Lower leg skin (tissue), 4 donors: ENCODE data around the gene GPR61. TPM values are rescaled to one million over a fixed set of nuclear protein-coding genes. Genes with fewer than 3 reads are reported as not detected.

ENCODE experiments used
- DNase-seq, 2 donors: peaks; one replicate each; pipeline ENCODE4 v3.0.0-alpha.2; 2019; ENCODE audit warnings: low spot score in 2 of 2
- H3K4me3 ChIP-seq: fragments of 200-600 bp; sonication (generic); 2 replicates; pipeline ENCODE4 v1.5.1; 2017; ENCODE audit warnings: mild to moderate bottlenecking, low read depth; ENCODE audit not compliant: poor library complexity, severe bottlenecking
- POLR2A ChIP-seq, 2 donors: fragments of 450-650 bp; IDR thresholded peaks; one replicate each; pipeline ENCODE4 v1.6.1; 2016 to 2017; ENCODE audit warnings: antibody characterized with exemption in 2 of 2, mild to moderate bottlenecking in 1 of 2, moderate library complexity in 1 of 2
- WGBS, 2 donors: methylation state at CpG; one replicate each; pipeline ENCODE4 v1.1.5; 2018; 5-methylcytosine and 5-hydroxymethylcytosine counted together
- intact Hi-C: fragments of 100-400 bp; cut with DNase I; formaldehyde crosslinking; loops from one replicate; pipeline ENCODE4 v1.15.0; 2023; ENCODE audit warnings: low total_unique reads
- total RNA-seq, 4 donors: library from RNA; depleted of rRNA; stranded (reverse); fragments of >200 nt; gene quantifications; one replicate each; pipeline ENCODE4 v1.1.0, GENCODE V29; 2016
- TF ChIP-seq, protein P1 (sequence below), 3 donors: fragments of 450-650 bp; IDR thresholded peaks; one replicate each; pipeline ENCODE4 v1.5.1; 2016; ENCODE audit warnings: antibody characterized with exemption in 3 of 3, mild to moderate bottlenecking in 3 of 3, moderate library complexity in 2 of 3

The GPR61 gene
- total RNA-seq, 4 donors from 2014 or later, result 1.0 TPM; not detected in 3

DNA sequence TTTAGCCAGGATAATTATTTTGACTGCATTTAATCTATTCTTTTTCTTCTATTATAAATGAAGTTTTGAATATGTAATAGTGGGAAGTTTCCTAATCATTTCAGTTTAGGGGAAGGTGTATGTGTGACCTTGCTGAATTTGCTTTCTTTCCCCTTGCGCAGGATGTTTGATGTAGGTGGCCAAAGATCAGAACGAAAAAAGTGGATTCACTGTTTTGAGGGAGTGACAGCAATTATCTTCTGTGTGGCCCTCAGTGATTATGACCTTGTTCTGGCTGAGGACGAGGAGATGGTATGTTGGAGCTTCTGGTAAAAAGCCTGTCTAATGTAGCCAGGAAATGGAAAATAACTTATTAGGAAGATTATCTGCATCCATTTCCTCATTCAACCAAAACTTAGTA lies 46.4 kb downstream of the GPR61 start:
- TF ChIP-seq, protein P1, sequence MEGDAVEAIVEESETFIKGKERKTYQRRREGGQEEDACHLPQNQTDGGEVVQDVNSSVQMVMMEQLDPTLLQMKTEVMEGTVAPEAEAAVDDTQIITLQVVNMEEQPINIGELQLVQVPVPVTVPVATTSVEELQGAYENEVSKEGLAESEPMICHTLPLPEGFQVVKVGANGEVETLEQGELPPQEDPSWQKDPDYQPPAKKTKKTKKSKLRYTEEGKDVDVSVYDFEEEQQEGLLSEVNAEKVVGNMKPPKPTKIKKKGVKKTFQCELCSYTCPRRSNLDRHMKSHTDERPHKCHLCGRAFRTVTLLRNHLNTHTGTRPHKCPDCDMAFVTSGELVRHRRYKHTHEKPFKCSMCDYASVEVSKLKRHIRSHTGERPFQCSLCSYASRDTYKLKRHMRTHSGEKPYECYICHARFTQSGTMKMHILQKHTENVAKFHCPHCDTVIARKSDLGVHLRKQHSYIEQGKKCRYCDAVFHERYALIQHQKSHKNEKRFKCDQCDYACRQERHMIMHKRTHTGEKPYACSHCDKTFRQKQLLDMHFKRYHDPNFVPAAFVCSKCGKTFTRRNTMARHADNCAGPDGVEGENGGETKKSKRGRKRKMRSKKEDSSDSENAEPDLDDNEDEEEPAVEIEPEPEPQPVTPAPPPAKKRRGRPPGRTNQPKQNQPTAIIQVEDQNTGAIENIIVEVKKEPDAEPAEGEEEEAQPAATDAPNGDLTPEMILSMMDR (IDR thresholded peaks at IDR 0.05), result no peak
- TF ChIP-seq POLR2A (IDR thresholded peaks at IDR 0.05), result no peak
- intact Hi-C loops, result no loop called here
- no peak overlapping the region for H3K4me3 ChIP-seq
- no peak for DNase-seq
- WGBS, 2 donors, result 89 to 94% methylated on average over 3 of the region's 3 CpGs

GRCh38 chr1:109589177-109589576 lies 49.5 kb downstream of the GPR61 start:
- no peak for DNase-seq
- H3K4me3 ChIP-seq, result no peak overlapping the region
- TF ChIP-seq, protein P1 (IDR thresholded peaks at IDR 0.05), result no peak
- no peak for TF ChIP-seq POLR2A (IDR thresholded peaks at IDR 0.05)
- 84 to 95% methylated on average over 3 of the region's 3 CpGs for WGBS, 2 donors
- intact Hi-C loops, result no loop called here

DNA sequence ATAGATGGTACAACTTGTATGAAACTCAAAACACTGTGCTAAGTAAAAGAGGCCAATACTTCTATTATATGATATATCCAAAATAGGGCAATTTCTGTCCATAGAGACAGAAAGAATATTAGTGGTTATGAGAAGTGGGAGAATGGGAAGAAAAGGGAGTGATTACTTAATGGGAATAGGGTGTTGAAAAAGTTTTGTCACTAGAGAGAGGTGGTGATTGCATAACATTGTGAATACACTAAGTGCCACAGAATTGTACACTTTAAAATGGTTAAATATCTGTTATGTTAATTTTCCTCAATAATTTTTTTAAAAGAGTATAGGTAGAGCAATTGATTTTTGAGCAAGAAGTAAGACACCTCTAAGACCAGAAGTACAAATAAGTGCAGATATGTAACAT lies 50.0 kb downstream of the GPR61 start:
- no peak for DNase-seq
- no peak for TF ChIP-seq POLR2A (IDR thresholded peaks at IDR 0.05)
- TF ChIP-seq, protein P1 (IDR thresholded peaks at IDR 0.05), result no peak
- intact Hi-C loops, result no loop called here
- no peak overlapping the region for H3K4me3 ChIP-seq

- no peak for DNase-seq
- TF ChIP-seq, protein P1 (IDR thresholded peaks at IDR 0.05), result no peak
- TF ChIP-seq POLR2A (IDR thresholded peaks at IDR 0.05), result no peak
- no peak overlapping the region for H3K4me3 ChIP-seq
- intact Hi-C loops, result no loop called here
Measured at GRCh38 chr1:109592916-109593315, 53.2 kb downstream of the GPR61 start.

DNA sequence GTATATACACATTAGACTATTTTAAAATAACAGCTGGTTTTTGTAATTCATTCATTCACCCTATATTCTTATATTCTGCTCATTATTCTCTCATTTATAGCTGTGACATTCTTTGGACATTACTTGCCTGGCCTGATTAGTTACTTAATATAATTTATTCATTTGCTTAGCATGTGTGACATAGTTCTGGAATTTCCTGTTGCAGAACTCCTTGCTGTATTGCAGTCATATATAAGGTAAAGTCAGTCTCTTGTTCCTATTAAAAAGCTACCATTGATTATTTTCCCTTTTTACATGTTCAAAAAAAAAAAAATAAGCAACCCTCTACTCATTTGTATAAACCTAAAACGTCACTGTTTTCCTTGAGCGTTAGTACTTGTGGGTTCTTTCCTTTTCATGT lies 55.9 kb downstream of the GPR61 start:
- 91 to 93% methylated on average over 2 of the region's 2 CpGs for WGBS, 2 donors
- TF ChIP-seq, protein P1 (IDR thresholded peaks at IDR 0.05), result no peak
- no peak for TF ChIP-seq POLR2A (IDR thresholded peaks at IDR 0.05)
- no peak for DNase-seq
- intact Hi-C loops, result no loop called here
- H3K4me3 ChIP-seq, result no peak overlapping the region

Other genes with a start within 250 kb of the GPR61 start
- gene MYBPHL, start 232.9 kb upstream of the GPR61 start, total RNA-seq, result not detected
- gene SORT1, start 142.0 kb upstream of the GPR61 start, total RNA-seq, result 10 to 100 TPM; 29.8 to 53.1 (median 39.5) TPM
- gene PSMA5, start 113.4 kb upstream of the GPR61 start, total RNA-seq, result 10 to 100 TPM; 24.6 to 46.6 (median 30.2) TPM
- gene SYPL2, start 73.3 kb upstream of the GPR61 start, total RNA-seq, result 1 to 10 TPM in 1 of 4 donors, under 1 TPM in 2, not detected in 1; 0.27 to 1.8 (median 0.38) TPM
- 1 to 10 TPM; 4.3 to 7.8 (median 4.8) TPM for gene ATXN7L2, start 56.0 kb upstream of the GPR61 start, total RNA-seq
- 10 to 100 TPM; 11.3 to 22.7 (median 17.8) TPM for gene CYB561D1, start 45.8 kb upstream of the GPR61 start, total RNA-seq
- 1 to 10 TPM; 3.9 to 7.9 (median 5.4) TPM for gene AMIGO1, start 30.1 kb upstream of the GPR61 start, total RNA-seq
- 10 to 100 TPM in 3 of 4 donors, 1 to 10 TPM in 1; 8.5 to 13.2 (median 10.7) TPM for gene GNAI3, start 8.7 kb downstream of the GPR61 start, total RNA-seq
- gene GNAT2, start 79.7 kb downstream of the GPR61 start, total RNA-seq, result not detected
- 10 to 100 TPM; 30.9 to 62.1 (median 40.7) TPM for gene AMPD2, start 80.0 kb downstream of the GPR61 start, total RNA-seq
- gene GSTM4, start 116.2 kb downstream of the GPR61 start, total RNA-seq, result 10 to 100 TPM; 13.4 to 23.3 (median 19.1) TPM
- gene GSTM2, start 128.2 kb downstream of the GPR61 start, total RNA-seq, result 100 to 1,000 TPM in 1 of 4 donors, 10 to 100 TPM in 3; 48.1 to 183 (median 57.2) TPM
- gene GSTM1, start 147.9 kb downstream of the GPR61 start, total RNA-seq, result 10 to 100 TPM in 2 of 4 donors, not detected in 2; 26.1 to 60.4 TPM
- gene GSTM5, start 172.4 kb downstream of the GPR61 start, total RNA-seq, result 1 to 10 TPM in 3 of 4 donors, under 1 TPM in 1; 0.23 to 2.2 (median 1.5) TPM
- 100 to 1,000 TPM in 3 of 4 donors, 10 to 100 TPM in 1; 68.7 to 213 (median 137) TPM for gene GSTM3, start 201.2 kb downstream of the GPR61 start, total RNA-seq
- not detected for gene EPS8L3, start 224.1 kb downstream of the GPR61 start, total RNA-seq